HEK293T (cell line): Measurements from ENCODE around the gene GNAT3.

ENCODE experiments used
- ARNT ChIP-seq: fragments of 450-650 bp; IDR thresholded peaks from 2 replicates; pipeline ENCODE4 v1.6.1; 2017; ENCODE audit warnings: mild to moderate bottlenecking
- BHLHE40 ChIP-seq: fragments of 450-650 bp; IDR thresholded peaks from 2 replicates; pipeline ENCODE4 v1.6.1; 2016; ENCODE audit warnings: mild to moderate bottlenecking, moderate library complexity, borderline replicate concordance
- ELF4 ChIP-seq: fragments of 450-650 bp; IDR thresholded peaks from 2 replicates; pipeline ENCODE4 v1.6.1; 2017; ENCODE audit warnings: antibody characterized with exemption
- FOXA1 ChIP-seq: fragments of 450-650 bp; IDR thresholded peaks from 2 replicates; pipeline ENCODE4 v1.6.1; 2016; ENCODE audit warnings: mild to moderate bottlenecking
- FOXK2 ChIP-seq: fragments of 450-650 bp; IDR thresholded peaks from 2 replicates; pipeline ENCODE4 v1.6.1; 2016; ENCODE audit warnings: mild to moderate bottlenecking
- LEF1 ChIP-seq: fragments of 450-650 bp; IDR thresholded peaks from 2 replicates; pipeline ENCODE4 v1.6.1; 2017; ENCODE audit warnings: mild to moderate bottlenecking, borderline replicate concordance
- NFRKB ChIP-seq: fragments of 450-650 bp; IDR thresholded peaks from 2 replicates; pipeline ENCODE4 v1.6.1; 2016; ENCODE audit warnings: mild to moderate bottlenecking, moderate library complexity
- SUZ12 ChIP-seq: fragments of 450-650 bp; IDR thresholded peaks from 2 replicates; pipeline ENCODE4 v1.6.1; 2016; ENCODE audit warnings: mild to moderate bottlenecking
- TARDBP ChIP-seq: fragments of 450-650 bp; IDR thresholded peaks from 2 replicates; pipeline ENCODE4 v1.6.1; 2016

DNA sequence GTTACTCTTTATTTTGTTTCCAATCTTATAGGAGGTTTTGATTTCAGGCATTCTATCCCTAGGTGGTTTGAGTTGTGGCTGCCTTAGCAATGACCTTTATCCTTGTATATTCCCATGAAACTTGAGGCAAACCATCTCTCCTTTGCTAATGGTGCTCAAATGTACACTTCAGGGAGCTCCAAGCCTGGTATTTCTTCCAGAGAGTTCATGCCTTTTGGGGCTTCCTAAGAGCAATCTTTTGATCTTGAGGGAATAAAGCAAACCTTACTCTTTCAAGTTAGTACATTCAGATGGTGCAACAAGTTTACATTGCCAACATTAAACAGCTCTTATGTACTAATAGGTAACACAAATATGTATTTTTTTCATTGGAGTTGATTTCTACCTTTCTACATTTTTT lies 3.4 kb upstream of the GNAT3 start:
- TF ChIP-seq LEF1 (no peak), ELF4 (no peak), TARDBP (no peak), NFRKB (no peak), ARNT (no peak), FOXA1 (no peak), BHLHE40 (no peak), FOXK2 (no peak), SUZ12 (no peak)
